HepG2 (cell line): Measurements from ENCODE around the gene CACNG1. TPM values are rescaled to one million over a fixed set of nuclear protein-coding genes. Genes with fewer than 3 reads are reported as not detected.
"Not testable (repeated sequence)": the region's sequence is repeated elsewhere in the genome, so short reads cannot be mapped to it uniquely, and the experiment has no call there.

ENCODE experiments used
- ATF4 ChIP-seq, 2 experiments: fragments of 450-650 bp in 1 of 2; sonication (generic) in 1 of 2; formaldehyde crosslinking; IDR thresholded peaks; 2 replicates each; pipeline versions ENCODE4 v1.5.0 to v1.8.0; 2020 to 2022; ENCODE audit warnings: mild to moderate bottlenecking in 1 of 2, missing genetic modification reagents in 1 of 2
- CEBPB ChIP-seq: IDR thresholded peaks from 2 replicates; pipeline ENCODE4 v1.6.1; 2011; ENCODE audit warnings: low read depth, low read length, improper control_type of control experiment, borderline replicate concordance
- DPF2 ChIP-seq: sonication (generic); formaldehyde crosslinking; IDR thresholded peaks from 2 replicates; pipeline ENCODE4 v1.4.0; 2020; ENCODE audit warnings: mild to moderate bottlenecking, low read depth, missing genetic modification reagents, borderline replicate concordance
- FOSL2 ChIP-seq: sonication (generic); formaldehyde crosslinking; IDR thresholded peaks from 2 replicates; pipeline ENCODE4 v1.4.0; 2020; ENCODE audit warnings: missing genetic modification reagents
- FOXO1 ChIP-seq: sonication (generic); formaldehyde crosslinking; IDR thresholded peaks from 2 replicates; pipeline ENCODE4 v1.4.0; 2020; ENCODE audit warnings: missing genetic modification reagents
- FOXP1 ChIP-seq, 2 experiments: fragments of 450-650 bp in 1 of 2; IDR thresholded peaks; 2 replicates each; pipeline ENCODE4 v1.6.1; 2017 to 2018; ENCODE audit warnings: antibody characterized with exemption in 1 of 2
- GATAD2A ChIP-seq: IDR thresholded peaks from 2 replicates; pipeline ENCODE4 v1.6.1; 2016
- HOMEZ ChIP-seq: IDR thresholded peaks from 2 replicates; pipeline ENCODE4 v1.6.1; 2016; ENCODE audit warnings: low read depth
- NR2F1 ChIP-seq, 2 experiments: fragments of 450-650 bp in 1 of 2; formaldehyde crosslinking in 1 of 2; IDR thresholded peaks; 2 replicates each; pipeline versions ENCODE4 v1.5.0 to v1.6.1; 2016 to 2020; ENCODE audit warnings: mild to moderate bottlenecking in 1 of 2, missing compliant biosample characterization in 1 of 2, missing genetic modification reagents in 1 of 2, moderate library complexity in 1 of 2
- NR2F6 ChIP-seq, 2 experiments: IDR thresholded peaks; 2 replicates each; pipeline ENCODE4 v1.6.1; 2016; ENCODE audit warnings: antibody characterized with exemption in 1 of 2, mild to moderate bottlenecking in 1 of 2
- SALL1 ChIP-seq: sonication (generic); formaldehyde crosslinking; IDR thresholded peaks from 2 replicates; pipeline ENCODE4 v1.8.0; 2022; ENCODE audit warnings: mild to moderate bottlenecking, missing genetic modification reagents
- SAP130 ChIP-seq: IDR thresholded peaks from 2 replicates; pipeline ENCODE4 v1.6.1; 2016; ENCODE audit warnings: low read depth
- SMARCC2 ChIP-seq: fragments of 450-650 bp; IDR thresholded peaks from 2 replicates; pipeline ENCODE4 v1.6.1; 2017; ENCODE audit warnings: antibody characterized with exemption, mild to moderate bottlenecking
- SOX13 ChIP-seq, 3 experiments: fragments of 450-650 bp in 1 of 3; sonication (generic) in 1 of 3; formaldehyde crosslinking in 1 of 3; IDR thresholded peaks in 2 of 3; conservative IDR thresholded peaks in 1 of 3; 2 replicates each; pipeline versions ENCODE4 v1.5.0 to v1.6.1; 2016 to 2020; ENCODE audit warnings: antibody characterized with exemption in 1 of 3, mild to moderate bottlenecking in 1 of 3, missing compliant biosample characterization in 1 of 3, missing genetic modification reagents in 1 of 3, moderate library complexity in 1 of 3
- SOX6 ChIP-seq, 2 experiments: fragments of 450-650 bp in 1 of 2; sonication (generic) in 1 of 2; formaldehyde crosslinking in 1 of 2; IDR thresholded peaks; 2 replicates each; pipeline versions ENCODE4 v1.4.0 to v1.6.1; 2017 to 2020; ENCODE audit warnings: antibody characterized with exemption in 1 of 2, mild to moderate bottlenecking in 1 of 2, missing genetic modification reagents in 1 of 2
- STAT6 ChIP-seq: sonication (generic); formaldehyde crosslinking; IDR thresholded peaks from 2 replicates; pipeline ENCODE4 v1.4.0; 2020; ENCODE audit warnings: missing genetic modification reagents, mild to moderate bottlenecking, borderline replicate concordance
- THRA ChIP-seq: sonication (generic); formaldehyde crosslinking; IDR thresholded peaks from 2 replicates; pipeline ENCODE4 v1.4.0; 2020; ENCODE audit warnings: missing genetic modification reagents, borderline replicate concordance
- ZMYM3 ChIP-seq: sonication (generic); formaldehyde crosslinking; IDR thresholded peaks from 2 replicates; pipeline ENCODE4 v1.5.1; 2020; ENCODE audit warnings: mild to moderate bottlenecking, missing genetic modification reagents
- ZMYM4 ChIP-seq: sonication (generic); formaldehyde crosslinking; IDR thresholded peaks from 2 replicates; pipeline ENCODE4 v1.8.1; 2023; ENCODE audit warnings: mild to moderate bottlenecking, missing genetic modification reagents
- polyA plus RNA-seq, 8 experiments: library from polyadenylated mRNA; depleted of rRNA in 3 of 8; stranded (reverse) in 7 of 8; unstranded in 1 of 8; fragments of >200 nt; fragmentation: Illumina TruSeq in 4 of 8; extraction: Trizol in 4 of 8; gene quantifications; 2 replicates each; pipeline versions ENCODE4 v1.2.1 to v1.2.3, GENCODE V29; 2011 to 2016; ENCODE audit warnings: low read depth in 4 of 8, missing spikeins in 1 of 8, mixed read lengths in 1 of 8; ENCODE audit not compliant: insufficient read depth in 1 of 8
- total RNA-seq, 5 experiments: library from RNA; depleted of rRNA; stranded (reverse); fragments of >200 nt; fragmentation: Illumina TruSeq; extraction: Trizol; gene quantifications; 2 replicates each; pipeline ENCODE4 v1.2.3, GENCODE V29; 2016; ENCODE audit warnings: low read depth in 1 of 5

CACNG1 gene
- total and polyA plus RNA-seq, 2 of the 13 experiments (the other 11 are each of a cell fraction or from before 2014, with no cell fraction given) = not detected

- TF ChIP-seq FOXO1 (peak; percentile 59; the same call in 1 of the 2 replicates), ZMYM3 (CRISPR knock-in tag) (peak; percentile 46; the same call in 1 of the 2 replicates), GATAD2A (CRISPR knock-in tag) (peak; percentile 80), SALL1 (peak; percentile 69), SMARCC2 (0 out of 2 replicates have a peak, but pooled peaks have one; percentile 50), ATF4 (CRISPR knock-in tag; IDR thresholded peaks at IDR 0.05) (peak in 1 of 2 experiments; percentile 64; a peak in 2 of 4 replicates), SOX13 (CRISPR knock-in tag; conservative IDR thresholded peaks at IDR 0.05 in 1 of 2, IDR thresholded peaks at IDR 0.05 in 1 of 2) (peak in 1 of 2 experiments; percentile 59; a peak in 1 of 4 replicates), NR2F6 (IDR thresholded peaks at IDR 0.05) (peak; percentile 65), NR2F6 (CRISPR knock-in tag; IDR thresholded peaks at IDR 0.05) (peak; percentile 89), FOSL2 (CRISPR knock-in tag) (peak; percentile 98), CEBPB (peak; percentile 84), ZMYM4 (CRISPR knock-in tag) (peak; percentile 68), STAT6 (CRISPR knock-in tag) (peak; percentile 40; the same call in 1 of the 2 replicates), NR2F1 (CRISPR knock-in tag; IDR thresholded peaks at IDR 0.05) (peak; percentile 77 to 88), SOX6 (CRISPR knock-in tag; IDR thresholded peaks at IDR 0.05) (peak; percentile 63), THRA (CRISPR knock-in tag) (peak; percentile 18; the same call in 1 of the 2 replicates), FOXP1 (IDR thresholded peaks at IDR 0.05) (peak; percentile 55; the same call in 1 of the 2 replicates), FOXP1 (CRISPR knock-in tag; IDR thresholded peaks at IDR 0.05) (peak; percentile 75), HOMEZ (CRISPR knock-in tag) (peak; percentile 45; the same call in 1 of the 2 replicates), DPF2 (CRISPR knock-in tag) (peak; percentile 74), SAP130 (CRISPR knock-in tag) (peak; percentile 24; the same call in 1 of the 2 replicates)
- TF ChIP-seq SOX13, SOX6 (IDR thresholded peaks at IDR 0.05): not testable (repeated sequence)
These were observed 50.9 kb downstream of the CACNG1 start (continued) for GRCh38 chr17:67095291-67095690.
